ENCODE results near the gene HCK.

HCK gene

GRCh38 chr20:32128167-32128566 lies 76.1 kb downstream of the HCK start:
- no peak for DNase-seq (ENCODE audit: low read depth in 2 of 2)

DNA sequence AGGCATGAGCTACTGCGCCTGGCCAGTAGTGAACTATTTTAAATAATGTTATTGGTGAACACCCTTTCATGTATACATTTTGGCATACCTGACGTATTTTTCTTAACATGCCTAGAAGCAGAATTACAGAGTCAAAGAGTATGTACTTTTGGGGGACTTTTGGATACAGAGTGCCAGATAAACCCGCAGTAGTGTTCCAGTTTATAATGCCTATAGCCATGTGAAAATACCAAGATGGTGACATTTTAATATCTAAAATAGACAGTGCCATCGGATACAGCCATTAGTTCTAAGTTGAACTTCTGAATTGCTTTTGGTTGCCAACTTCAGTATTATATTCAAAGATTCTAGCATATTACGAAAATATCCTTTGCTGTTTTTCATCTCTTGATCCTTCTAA lies 77.8 kb downstream of the HCK start:
- no peak for DNase-seq (ENCODE audit: low read depth in 2 of 2)

- no peak for DNase-seq (ENCODE audit: low read depth in 2 of 2)
These were observed 78.3 kb downstream of the HCK start for GRCh38 chr20:32130352-32130751.

- DNase-seq (ENCODE audit: low read depth in 2 of 2), result no peak
These were observed 78.9 kb downstream of the HCK start for GRCh38 chr20:32130965-32131364.

DNA sequence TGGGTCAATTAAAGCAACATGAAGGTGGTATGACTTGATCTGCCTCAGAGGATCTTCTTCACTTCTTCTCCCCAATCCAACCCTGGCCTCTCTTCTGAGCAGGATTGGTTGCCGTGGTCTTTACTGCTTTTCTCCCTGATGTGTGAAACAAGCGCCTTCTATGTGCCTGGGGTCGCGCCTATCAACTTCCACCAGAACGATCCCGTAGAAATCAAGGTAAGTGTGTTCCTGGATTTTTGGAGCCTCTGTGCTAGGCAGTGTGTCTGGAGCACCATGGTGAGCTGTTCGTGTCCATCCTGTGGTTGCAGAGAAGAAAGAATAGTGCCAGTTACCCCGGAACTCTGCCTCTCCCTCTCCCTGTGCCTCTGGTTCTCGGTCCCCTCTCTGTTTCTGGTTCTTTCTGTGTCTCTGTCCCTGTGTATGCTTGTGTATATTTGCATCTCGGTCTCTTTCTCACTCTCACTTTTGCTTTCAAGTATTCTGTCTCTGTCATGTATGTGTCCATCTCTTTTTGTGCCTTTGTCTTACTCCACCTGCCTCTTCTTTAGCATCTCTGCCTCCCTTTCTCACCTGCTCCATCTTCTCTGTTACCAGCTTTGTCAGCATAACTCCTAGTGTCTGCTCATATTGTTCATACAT lies 81.0 kb downstream of the HCK start:
- DNase-seq (ENCODE audit: low read depth in 2 of 2), result no peak

DNA sequence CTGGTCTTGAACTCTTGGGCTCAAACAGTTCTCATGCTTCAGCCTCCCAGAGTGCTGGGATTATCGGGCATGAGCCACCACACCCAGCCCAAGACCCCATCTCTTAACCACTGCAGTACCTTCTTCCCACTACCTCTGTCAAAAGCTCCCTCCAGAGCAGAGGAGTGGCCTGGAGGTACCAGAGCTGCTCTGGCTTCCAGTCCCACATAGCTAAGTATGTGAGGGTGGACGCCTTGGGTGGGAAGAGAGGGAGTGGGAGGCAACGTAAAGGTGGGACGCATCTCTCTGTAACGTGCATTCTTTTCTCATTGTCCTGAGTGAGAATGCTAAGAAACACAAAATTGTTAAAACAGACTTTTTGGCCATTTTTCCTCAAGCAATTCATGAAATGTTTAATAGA lies 82.0 kb downstream of the HCK start:
- no peak for DNase-seq (ENCODE audit: low read depth in 2 of 2)

DNA sequence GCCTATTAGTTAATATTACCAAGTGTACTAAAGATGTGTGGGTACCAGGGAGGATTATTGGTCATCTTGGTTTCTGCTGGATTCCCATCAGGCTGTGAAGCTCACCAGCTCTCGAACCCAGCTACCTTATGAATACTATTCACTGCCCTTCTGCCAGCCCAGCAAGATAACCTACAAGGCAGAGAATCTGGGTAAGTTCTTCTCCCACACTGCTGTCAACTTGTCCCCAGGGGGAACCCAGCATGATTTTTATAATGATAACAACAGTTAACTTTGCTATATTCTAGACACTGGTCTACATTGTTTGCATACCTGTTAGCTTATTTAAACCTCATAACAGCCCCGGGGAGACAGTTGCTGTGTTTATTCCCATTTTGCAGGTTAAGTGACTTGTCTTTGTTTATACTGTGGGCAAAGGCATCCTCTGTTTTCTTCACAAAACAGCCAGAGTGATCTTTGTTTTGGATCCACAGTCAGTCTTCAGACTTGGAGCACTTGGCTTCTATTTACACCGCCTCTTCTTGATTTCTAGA lies 84.0 kb downstream of the HCK start:
- DNase-seq (ENCODE audit: low read depth in 2 of 2), result no peak

GRCh38 chr20:32138921-32139320 lies 86.9 kb downstream of the HCK start:
- DNase-seq (ENCODE audit: low read depth in 2 of 2), result no peak

- DNase-seq (ENCODE audit: low read depth in 2 of 2), result no peak
These were observed 87.9 kb downstream of the HCK start for GRCh38 chr20:32139947-32140346.

DNA sequence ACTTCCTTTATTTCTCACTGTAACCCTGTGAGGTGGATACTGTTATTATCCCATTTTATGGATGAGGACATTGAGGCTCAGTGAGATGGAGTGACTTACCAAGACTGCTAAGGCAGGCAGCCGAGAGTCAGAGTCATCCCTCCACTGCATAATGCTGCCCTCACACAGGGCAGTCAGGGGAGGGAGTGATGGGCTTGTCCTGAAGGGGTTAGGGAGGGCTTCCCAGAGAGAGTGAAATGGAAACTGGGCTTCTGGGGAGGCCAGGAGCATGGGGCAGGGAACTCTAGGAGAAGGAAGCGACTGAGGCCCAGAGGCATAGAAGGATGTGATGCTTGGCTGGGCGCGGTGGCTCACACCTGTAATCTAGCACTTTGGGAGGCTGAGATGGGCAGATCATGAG lies 88.6 kb downstream of the HCK start:
- no peak for DNase-seq (ENCODE audit: low read depth in 2 of 2)

GRCh38 chr20:32141465-32141980 lies 89.5 kb downstream of the HCK start:
- DNase-seq (ENCODE audit: low read depth in 2 of 2), result no peak

GRCh38 chr20:32142088-32142487 lies 90.0 kb downstream of the HCK start:
- DNase-seq (ENCODE audit: low read depth in 2 of 2), result no peak

DNA sequence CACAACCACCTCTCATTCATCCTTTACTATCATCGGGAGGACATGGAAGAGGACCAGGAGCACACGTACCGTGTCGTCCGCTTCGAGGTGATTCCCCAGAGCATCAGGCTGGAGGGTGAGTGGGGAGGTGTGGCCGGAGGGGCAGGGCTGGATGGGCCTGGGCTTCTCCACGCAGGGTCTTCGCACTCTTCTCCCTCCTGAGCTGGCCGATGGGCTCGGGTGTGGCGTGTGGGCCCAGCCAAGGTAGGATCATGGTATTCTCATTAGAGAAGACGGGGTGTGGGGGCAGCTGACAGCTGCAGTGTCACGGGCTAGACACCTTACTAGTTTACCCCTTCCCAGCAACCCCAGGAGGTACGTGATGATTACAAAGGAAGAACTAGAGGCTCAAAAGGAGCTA lies 90.9 kb downstream of the HCK start:
- DNase-seq (ENCODE audit: low read depth in 2 of 2), result no peak

- DNase-seq (ENCODE audit: low read depth in 2 of 2), result no peak
These were observed 93.0 kb downstream of the HCK start for GRCh38 chr20:32144898-32145662.

- no peak for DNase-seq (ENCODE audit: low read depth in 2 of 2)
These were observed 97.6 kb downstream of the HCK start for GRCh38 chr20:32149566-32150170.

GRCh38 chr20:32150291-32150848 lies 98.3 kb downstream of the HCK start:
- no peak for DNase-seq (ENCODE audit: low read depth in 2 of 2)

All from activated CD8-positive, alpha-beta memory T cell treated with anti-CD3 and anti-CD28 coated beads for 4 hours (primary cell).